HL-60 (cell line): ENCODE data around the gene MRPL42.
"Not testable (repeated sequence)": the region's sequence is repeated elsewhere in the genome, so short reads cannot be mapped to it uniquely, and the experiment has no call there.

Experiments used
- DNase-seq, 2 experiments: peaks; one replicate each; pipeline ENCODE4 v3.0.0-alpha.2; 2010 to 2020; ENCODE audit warnings: low read depth in 1 of 2, low spot score in 1 of 2
- H3K27ac ChIP-seq: fragments of 250-450 bp; sonication (Bioruptor Pico); replicated peaks from 2 replicates; pipeline ENCODE4 v1.5.1; 2020; ENCODE audit warnings: mild to moderate bottlenecking, moderate library complexity
- H3K27me3 ChIP-seq: fragments of 250-450 bp; sonication (Bioruptor Pico); 2 replicates; pipeline ENCODE4 v1.5.1; 2021; ENCODE audit warnings: mild to moderate bottlenecking, moderate library complexity; ENCODE audit not compliant: insufficient read depth, poor library complexity, severe bottlenecking
- H3K4me3 ChIP-seq: replicated peaks from 2 replicates; pipeline ENCODE4 v1.5.1; 2011; ENCODE audit warnings: mild to moderate bottlenecking, control low read depth, low read length; ENCODE audit not compliant: insufficient read depth
- GABPA ChIP-seq: IDR thresholded peaks from 2 replicates; pipeline ENCODE4 v1.6.1; 2012; ENCODE audit warnings: low read depth
- POLR2AphosphoS5 ChIP-seq: IDR thresholded peaks from 2 replicates; pipeline ENCODE4 v1.6.1; 2012; ENCODE audit warnings: low read depth
- SPI1 ChIP-seq: IDR thresholded peaks from 2 replicates; pipeline ENCODE4 v1.6.1; 2012; ENCODE audit warnings: low read depth, mild to moderate bottlenecking, borderline replicate concordance
- TF ChIP-seq, protein P1 (sequence below): IDR thresholded peaks from 2 replicates; pipeline ENCODE4 v1.6.1; 2012; ENCODE audit warnings: low read depth; ENCODE audit not compliant: insufficient replicate concordance
- TF ChIP-seq, protein P2 (sequence below): IDR thresholded peaks from one replicate; pipeline ENCODE4 v1.5.1; 2011; ENCODE audit warnings: low read length, control low read depth, inconsistent platforms; ENCODE audit not compliant: insufficient read depth

The MRPL42 gene

DNA sequence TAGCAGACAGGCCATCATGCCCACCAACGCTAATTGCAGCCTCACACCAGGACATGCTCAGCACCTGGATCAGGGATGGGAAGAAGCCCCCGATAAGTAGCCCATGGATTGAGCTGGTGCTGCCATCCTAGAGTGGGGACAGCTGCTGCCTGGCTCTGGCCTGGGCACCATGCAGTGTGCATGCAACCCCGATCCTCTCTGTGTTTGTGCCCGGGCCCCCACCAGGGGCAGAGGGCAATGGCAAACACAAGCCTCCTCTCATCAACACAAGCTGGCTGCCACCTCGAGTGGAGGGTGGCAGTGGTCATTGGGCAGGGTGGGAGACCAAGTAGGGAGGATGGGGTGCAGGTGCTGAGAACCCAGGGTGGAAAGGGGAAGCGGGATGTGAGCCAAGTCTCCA lies 81.9 kb downstream of the MRPL42 start:
- H3K27ac ChIP-seq, result no peak overlapping the region
- H3K4me3 ChIP-seq, result no peak overlapping the region
- H3K27me3 ChIP-seq, result no peaks in the 10 kb centered on the region
- TF ChIP-seq, protein P1, sequence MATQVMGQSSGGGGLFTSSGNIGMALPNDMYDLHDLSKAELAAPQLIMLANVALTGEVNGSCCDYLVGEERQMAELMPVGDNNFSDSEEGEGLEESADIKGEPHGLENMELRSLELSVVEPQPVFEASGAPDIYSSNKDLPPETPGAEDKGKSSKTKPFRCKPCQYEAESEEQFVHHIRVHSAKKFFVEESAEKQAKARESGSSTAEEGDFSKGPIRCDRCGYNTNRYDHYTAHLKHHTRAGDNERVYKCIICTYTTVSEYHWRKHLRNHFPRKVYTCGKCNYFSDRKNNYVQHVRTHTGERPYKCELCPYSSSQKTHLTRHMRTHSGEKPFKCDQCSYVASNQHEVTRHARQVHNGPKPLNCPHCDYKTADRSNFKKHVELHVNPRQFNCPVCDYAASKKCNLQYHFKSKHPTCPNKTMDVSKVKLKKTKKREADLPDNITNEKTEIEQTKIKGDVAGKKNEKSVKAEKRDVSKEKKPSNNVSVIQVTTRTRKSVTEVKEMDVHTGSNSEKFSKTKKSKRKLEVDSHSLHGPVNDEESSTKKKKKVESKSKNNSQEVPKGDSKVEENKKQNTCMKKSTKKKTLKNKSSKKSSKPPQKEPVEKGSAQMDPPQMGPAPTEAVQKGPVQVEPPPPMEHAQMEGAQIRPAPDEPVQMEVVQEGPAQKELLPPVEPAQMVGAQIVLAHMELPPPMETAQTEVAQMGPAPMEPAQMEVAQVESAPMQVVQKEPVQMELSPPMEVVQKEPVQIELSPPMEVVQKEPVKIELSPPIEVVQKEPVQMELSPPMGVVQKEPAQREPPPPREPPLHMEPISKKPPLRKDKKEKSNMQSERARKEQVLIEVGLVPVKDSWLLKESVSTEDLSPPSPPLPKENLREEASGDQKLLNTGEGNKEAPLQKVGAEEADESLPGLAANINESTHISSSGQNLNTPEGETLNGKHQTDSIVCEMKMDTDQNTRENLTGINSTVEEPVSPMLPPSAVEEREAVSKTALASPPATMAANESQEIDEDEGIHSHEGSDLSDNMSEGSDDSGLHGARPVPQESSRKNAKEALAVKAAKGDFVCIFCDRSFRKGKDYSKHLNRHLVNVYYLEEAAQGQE, result no peak
- TF ChIP-seq, protein P2, sequence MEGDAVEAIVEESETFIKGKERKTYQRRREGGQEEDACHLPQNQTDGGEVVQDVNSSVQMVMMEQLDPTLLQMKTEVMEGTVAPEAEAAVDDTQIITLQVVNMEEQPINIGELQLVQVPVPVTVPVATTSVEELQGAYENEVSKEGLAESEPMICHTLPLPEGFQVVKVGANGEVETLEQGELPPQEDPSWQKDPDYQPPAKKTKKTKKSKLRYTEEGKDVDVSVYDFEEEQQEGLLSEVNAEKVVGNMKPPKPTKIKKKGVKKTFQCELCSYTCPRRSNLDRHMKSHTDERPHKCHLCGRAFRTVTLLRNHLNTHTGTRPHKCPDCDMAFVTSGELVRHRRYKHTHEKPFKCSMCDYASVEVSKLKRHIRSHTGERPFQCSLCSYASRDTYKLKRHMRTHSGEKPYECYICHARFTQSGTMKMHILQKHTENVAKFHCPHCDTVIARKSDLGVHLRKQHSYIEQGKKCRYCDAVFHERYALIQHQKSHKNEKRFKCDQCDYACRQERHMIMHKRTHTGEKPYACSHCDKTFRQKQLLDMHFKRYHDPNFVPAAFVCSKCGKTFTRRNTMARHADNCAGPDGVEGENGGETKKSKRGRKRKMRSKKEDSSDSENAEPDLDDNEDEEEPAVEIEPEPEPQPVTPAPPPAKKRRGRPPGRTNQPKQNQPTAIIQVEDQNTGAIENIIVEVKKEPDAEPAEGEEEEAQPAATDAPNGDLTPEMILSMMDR, result no peak
- TF ChIP-seq SPI1 (no peak), POLR2AphosphoS5 (no peak)
- DNase-seq, result no peak

DNA sequence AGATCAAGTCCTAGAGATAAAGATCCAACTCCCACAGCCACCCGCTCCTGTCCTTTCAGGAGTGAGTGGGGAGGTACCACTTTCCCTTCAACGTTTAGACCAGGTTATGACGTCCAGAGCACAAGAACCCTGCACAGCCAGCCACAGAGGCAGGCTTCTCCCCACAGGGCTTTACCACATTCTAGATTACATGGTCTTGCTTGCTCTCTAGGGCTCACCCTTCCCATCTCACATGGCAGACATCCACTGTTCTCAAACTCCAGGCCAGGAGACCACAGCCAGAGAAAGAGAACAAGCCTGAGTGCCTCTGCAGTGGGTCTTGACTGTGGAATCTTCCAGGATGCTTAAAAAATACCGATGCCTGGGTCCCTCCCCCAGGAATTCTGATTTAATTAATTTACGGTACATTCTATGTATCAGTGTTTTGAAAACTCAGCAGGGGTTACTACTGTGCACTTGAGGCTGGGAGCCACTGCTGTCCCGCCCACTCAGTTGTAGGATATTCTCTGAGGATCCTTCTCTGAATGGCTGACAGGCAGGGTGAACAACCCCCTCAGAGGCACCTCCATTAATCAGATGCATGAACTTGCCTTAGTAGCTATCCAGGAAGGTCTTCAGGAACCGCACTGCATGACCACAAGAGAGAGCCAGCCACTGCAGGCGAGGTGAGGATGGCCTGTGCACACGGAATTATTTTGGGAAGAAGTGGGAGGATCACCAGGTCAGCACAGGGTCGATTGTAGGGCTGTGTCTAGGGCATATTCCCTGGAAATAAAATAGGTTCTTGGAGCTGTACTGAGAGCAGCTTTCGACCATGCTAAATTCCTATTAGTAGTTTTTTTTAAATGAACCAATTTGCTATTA lies 83.7 kb downstream of the MRPL42 start:
- TF ChIP-seq, protein P1, result no peak
- TF ChIP-seq POLR2AphosphoS5 (no peak), GABPA (no peak), SPI1 (no peak)
- TF ChIP-seq, protein P2, result no peak

DNA sequence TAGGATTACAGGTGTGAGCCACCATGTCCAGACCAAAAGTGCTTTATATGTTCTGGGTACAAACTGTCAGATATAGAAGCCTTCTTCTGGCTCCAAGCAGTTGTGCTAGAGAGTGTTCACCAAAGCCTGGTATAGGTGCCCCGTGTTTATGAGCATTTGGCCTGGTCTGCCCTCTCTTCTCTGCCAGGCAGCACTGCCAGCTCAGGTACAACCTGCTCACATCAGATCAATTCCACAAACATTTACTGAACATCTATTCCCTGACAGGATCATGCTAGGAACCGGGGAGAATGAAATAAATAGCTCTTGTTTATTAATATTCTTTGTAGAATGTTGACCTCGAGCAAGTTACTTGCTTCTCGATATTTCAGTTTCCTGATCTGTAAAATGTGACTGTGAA lies 85.1 kb downstream of the MRPL42 start:
- Histone ChIP-seq H3K27ac (no peak overlapping the region), H3K4me3 (no peak overlapping the region), H3K27me3 (no peaks in the 10 kb centered on the region)
- no peak for DNase-seq
- no peak for TF ChIP-seq GABPA
- no peak for TF ChIP-seq SPI1
- TF ChIP-seq, protein P1, result no peak
- TF ChIP-seq, protein P2, result no peak
- TF ChIP-seq POLR2AphosphoS5, result no peak

More for the DNA sequence above, 83.7 kb downstream of the MRPL42 start:
- Histone ChIP-seq H3K4me3 (no peak overlapping the region), H3K27ac (no peak overlapping the region), H3K27me3 (no peaks in the 10 kb centered on the region)
- no peak for DNase-seq

DNA sequence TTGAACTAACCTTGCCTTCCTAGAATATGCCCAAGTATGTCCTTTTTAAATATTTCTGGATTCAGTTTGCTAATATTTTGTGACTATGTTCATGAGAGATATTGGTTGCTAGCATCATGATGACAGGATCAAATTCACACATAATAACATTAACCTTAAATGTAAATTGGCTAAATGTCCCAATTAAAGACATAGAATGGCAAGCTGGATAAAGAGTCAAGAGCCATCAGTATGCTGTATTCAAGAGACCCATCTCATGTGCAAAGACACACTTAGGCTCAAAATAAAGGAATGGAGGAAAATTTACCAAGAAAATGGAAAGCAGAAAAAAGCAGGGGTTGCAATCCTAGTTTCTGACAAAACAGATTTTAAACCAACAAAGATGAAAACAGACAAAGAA lies 90.6 kb downstream of the MRPL42 start:
- H3K27ac ChIP-seq, H3K27me3 ChIP-seq, DNase-seq, H3K4me3 ChIP-seq: not testable (repeated sequence)

DNA sequence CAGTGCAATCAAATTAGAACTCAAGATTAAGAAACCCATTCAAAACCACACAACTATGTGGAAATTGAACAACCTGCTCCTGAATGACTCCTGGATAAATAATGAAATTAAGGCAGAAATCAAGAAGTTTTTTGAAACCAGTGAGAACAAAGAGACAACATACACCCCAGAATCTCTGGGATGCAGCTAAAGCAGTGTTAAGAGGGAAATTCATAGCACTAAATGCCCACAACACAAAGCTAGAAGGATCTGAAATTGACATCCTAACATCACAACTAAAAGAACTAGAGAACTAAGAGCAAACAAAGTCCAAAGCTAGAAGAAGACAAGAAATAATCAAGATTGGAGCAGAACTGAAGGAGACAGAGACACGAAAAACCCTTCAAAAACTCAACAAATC lies 91.4 kb downstream of the MRPL42 start:
- DNase-seq, H3K4me3 ChIP-seq, H3K27ac ChIP-seq, H3K27me3 ChIP-seq: not testable (repeated sequence)
